GM12878 (cell line): Measurements from ENCODE around the gene UBE2O. TPM values are rescaled to one million over a fixed set of nuclear protein-coding genes. Genes with fewer than 3 reads are reported as not detected.

ENCODE experiments used
- ATF7 ChIP-seq: fragments of 450-650 bp; IDR thresholded peaks from 2 replicates; pipeline ENCODE4 v1.6.1; 2016; ENCODE audit warnings: low read depth, mild to moderate bottlenecking
- BACH1 ChIP-seq: fragments of 450-650 bp; IDR thresholded peaks from 2 replicates; pipeline ENCODE4 v1.6.1; 2017; ENCODE audit warnings: mild to moderate bottlenecking, borderline replicate concordance
- CBFB ChIP-seq: IDR thresholded peaks from 2 replicates; pipeline ENCODE4 v1.6.1; 2016; ENCODE audit warnings: antibody characterized with exemption, low read depth
- CHD4 ChIP-seq: fragments of 200-600 bp; sonication (generic); IDR thresholded peaks from 2 replicates; pipeline ENCODE4 v1.6.1; 2016; ENCODE audit warnings: mild to moderate bottlenecking
- DPF2 ChIP-seq: fragments of 450-650 bp; IDR thresholded peaks from 2 replicates; pipeline ENCODE4 v1.6.1; 2017; ENCODE audit warnings: mild to moderate bottlenecking
- EP300 ChIP-seq, 2 experiments: fragments of 150-350 bp in 1 of 2; IDR thresholded peaks; 2 replicates each; pipeline ENCODE4 v1.6.1; 2011 to 2012; ENCODE audit warnings: low read depth in 2 of 2, low read length in 2 of 2, borderline replicate concordance in 1 of 2, improper control_type of control experiment in 1 of 2, inconsistent platforms in 1 of 2; ENCODE audit not compliant: control insufficient read depth in 1 of 2
- ESRRA ChIP-seq: IDR thresholded peaks from 2 replicates; pipeline ENCODE4 v1.6.1; 2012; ENCODE audit warnings: mild to moderate bottlenecking, low read length, improper control_type of control experiment
- FOXM1 ChIP-seq: IDR thresholded peaks from 2 replicates; pipeline ENCODE4 v1.6.1; 2012; ENCODE audit warnings: low read depth, mild to moderate bottlenecking, inconsistent platforms, low read length, moderate library complexity
- HDGF ChIP-seq: fragments of 450-650 bp; IDR thresholded peaks from 2 replicates; pipeline ENCODE4 v1.6.1; 2016; ENCODE audit warnings: antibody characterized with exemption
- KAT2A ChIP-seq: conservative IDR thresholded peaks from 2 replicates; pipeline ENCODE4 v1.6.1; 2011; ENCODE audit warnings: low read depth, low read length; ENCODE audit not compliant: control insufficient read depth
- KLF5 ChIP-seq: fragments of 450-650 bp; IDR thresholded peaks from 2 replicates; pipeline ENCODE4 v1.6.1; 2014; ENCODE audit warnings: mild to moderate bottlenecking; ENCODE audit not compliant: partially characterized antibody
- MEF2B ChIP-seq: fragments of 450-650 bp; IDR thresholded peaks from 2 replicates; pipeline ENCODE4 v1.6.1; 2018; ENCODE audit warnings: mild to moderate bottlenecking, moderate library complexity; ENCODE audit not compliant: partially characterized antibody, poor library complexity, severe bottlenecking
- MTA3 ChIP-seq: IDR thresholded peaks from 2 replicates; pipeline ENCODE4 v1.6.1; 2012; ENCODE audit warnings: low read length, inconsistent platforms, borderline replicate concordance
- NFIC ChIP-seq: IDR thresholded peaks from 2 replicates; pipeline ENCODE4 v1.6.1; 2012; ENCODE audit warnings: low read depth, mild to moderate bottlenecking, inconsistent platforms, low read length, moderate library complexity
- NR2C2 ChIP-seq: IDR thresholded peaks from 2 replicates; pipeline ENCODE4 v1.6.1; 2011; ENCODE audit warnings: borderline replicate concordance, low read depth; ENCODE audit not compliant: control insufficient read depth, insufficient read length
- RAD21 ChIP-seq: IDR thresholded peaks from 2 replicates; pipeline ENCODE4 v1.6.1; 2011; ENCODE audit warnings: mild to moderate bottlenecking, low read depth, low read length, moderate library complexity; ENCODE audit not compliant: insufficient read depth
- RBBP5 ChIP-seq: fragments of 200-600 bp; sonication (generic); conservative IDR thresholded peaks from 2 replicates; pipeline ENCODE4 v1.6.1; 2016
- SIN3A ChIP-seq: IDR thresholded peaks from 2 replicates; pipeline ENCODE4 v1.6.1; 2012; ENCODE audit warnings: low read depth, low read length, improper control_type of control experiment
- SMAD5 ChIP-seq: IDR thresholded peaks from 2 replicates; pipeline ENCODE4 v1.6.1; 2016; ENCODE audit warnings: antibody characterized with exemption, low read depth
- SREBF1 ChIP-seq: IDR thresholded peaks from 2 replicates; pipeline ENCODE4 v1.6.1; 2012; ENCODE audit warnings: mild to moderate bottlenecking, low read length
- STAT3 ChIP-seq: IDR thresholded peaks from 2 replicates; pipeline ENCODE4 v1.6.1; 2011; ENCODE audit warnings: low read depth, low read length, improper control_type of control experiment
- TCF12 ChIP-seq: IDR thresholded peaks from 2 replicates; pipeline ENCODE4 v1.6.1; 2011; ENCODE audit warnings: low read depth, mild to moderate bottlenecking, low read length
- TCF3 ChIP-seq: IDR thresholded peaks from 2 replicates; pipeline ENCODE4 v1.6.1; 2012; ENCODE audit warnings: low read depth, mild to moderate bottlenecking, low read length, borderline replicate concordance; ENCODE audit not compliant: insufficient read depth
- TCF7 ChIP-seq: IDR thresholded peaks from 2 replicates; pipeline ENCODE4 v1.6.1; 2014; ENCODE audit warnings: antibody characterized with exemption, borderline replicate concordance
- YBX1 ChIP-seq: fragments of 450-650 bp; IDR thresholded peaks from 2 replicates; pipeline ENCODE4 v1.6.1; 2016; ENCODE audit warnings: antibody characterized with exemption
- ZBTB33 ChIP-seq: fragments of 450-650 bp; IDR thresholded peaks from 2 replicates; pipeline ENCODE4 v1.6.1; 2017; ENCODE audit warnings: mild to moderate bottlenecking
- ZSCAN29 ChIP-seq: fragments of 450-650 bp; IDR thresholded peaks from 2 replicates; pipeline ENCODE4 v1.6.1; 2017; ENCODE audit warnings: mild to moderate bottlenecking, moderate library complexity
- polyA plus RNA-seq, 11 experiments: library from polyadenylated mRNA; depleted of rRNA in 4 of 11; unstranded in 6 of 11; stranded (reverse) in 5 of 11; fragments of >200 nt; fragmentation: Nextera tagmentation in 4 of 11; fragmentation: Illumina TruSeq in 1 of 11; extraction: Ambion mirVana in 4 of 11; extraction: Trizol in 1 of 11; gene quantifications; 1 replicate in 1 of 11; 2 replicates in 10 of 11; pipeline versions ENCODE4 v1.2.1 to v1.2.3, GENCODE V29; 2011 to 2016; ENCODE audit warnings: inconsistent platforms in 2 of 11, missing spikeins in 2 of 11, low read depth in 1 of 11
- total RNA-seq, 4 experiments: library from RNA; depleted of rRNA in 3 of 4; stranded (reverse); fragments of >200 nt in 3 of 4; fragmentation: Illumina TruSeq in 1 of 4; extraction: Trizol in 1 of 4; gene quantifications; 2 replicates each; pipeline versions ENCODE4 v1.2.1 to v1.2.3, GENCODE V29; 2013 to 2021
- TF ChIP-seq, protein P1 (sequence below): fragments of 450-650 bp; IDR thresholded peaks from 2 replicates; pipeline ENCODE4 v1.6.1; 2017; ENCODE audit warnings: mild to moderate bottlenecking, moderate library complexity

Gene UBE2O
- total and polyA plus RNA-seq, 10 of the 15 experiments (the other 5 are each of a cell fraction or from before 2014, with no cell fraction given): 2.1 to 39.0 (median 14.1) TPM

GRCh38 chr17:76492989-76493501 lies 40.1 kb upstream of the UBE2O start (continued):
- TF ChIP-seq RAD21: no peak
- peak; percentile 33 for TF ChIP-seq ATF7
- TF ChIP-seq HDGF: no peak; the same call in 1 of the 2 replicates
- TF ChIP-seq TCF3: 0 out of 2 replicates have a peak, but pooled peaks have one; percentile 64
- TF ChIP-seq, protein P1, sequence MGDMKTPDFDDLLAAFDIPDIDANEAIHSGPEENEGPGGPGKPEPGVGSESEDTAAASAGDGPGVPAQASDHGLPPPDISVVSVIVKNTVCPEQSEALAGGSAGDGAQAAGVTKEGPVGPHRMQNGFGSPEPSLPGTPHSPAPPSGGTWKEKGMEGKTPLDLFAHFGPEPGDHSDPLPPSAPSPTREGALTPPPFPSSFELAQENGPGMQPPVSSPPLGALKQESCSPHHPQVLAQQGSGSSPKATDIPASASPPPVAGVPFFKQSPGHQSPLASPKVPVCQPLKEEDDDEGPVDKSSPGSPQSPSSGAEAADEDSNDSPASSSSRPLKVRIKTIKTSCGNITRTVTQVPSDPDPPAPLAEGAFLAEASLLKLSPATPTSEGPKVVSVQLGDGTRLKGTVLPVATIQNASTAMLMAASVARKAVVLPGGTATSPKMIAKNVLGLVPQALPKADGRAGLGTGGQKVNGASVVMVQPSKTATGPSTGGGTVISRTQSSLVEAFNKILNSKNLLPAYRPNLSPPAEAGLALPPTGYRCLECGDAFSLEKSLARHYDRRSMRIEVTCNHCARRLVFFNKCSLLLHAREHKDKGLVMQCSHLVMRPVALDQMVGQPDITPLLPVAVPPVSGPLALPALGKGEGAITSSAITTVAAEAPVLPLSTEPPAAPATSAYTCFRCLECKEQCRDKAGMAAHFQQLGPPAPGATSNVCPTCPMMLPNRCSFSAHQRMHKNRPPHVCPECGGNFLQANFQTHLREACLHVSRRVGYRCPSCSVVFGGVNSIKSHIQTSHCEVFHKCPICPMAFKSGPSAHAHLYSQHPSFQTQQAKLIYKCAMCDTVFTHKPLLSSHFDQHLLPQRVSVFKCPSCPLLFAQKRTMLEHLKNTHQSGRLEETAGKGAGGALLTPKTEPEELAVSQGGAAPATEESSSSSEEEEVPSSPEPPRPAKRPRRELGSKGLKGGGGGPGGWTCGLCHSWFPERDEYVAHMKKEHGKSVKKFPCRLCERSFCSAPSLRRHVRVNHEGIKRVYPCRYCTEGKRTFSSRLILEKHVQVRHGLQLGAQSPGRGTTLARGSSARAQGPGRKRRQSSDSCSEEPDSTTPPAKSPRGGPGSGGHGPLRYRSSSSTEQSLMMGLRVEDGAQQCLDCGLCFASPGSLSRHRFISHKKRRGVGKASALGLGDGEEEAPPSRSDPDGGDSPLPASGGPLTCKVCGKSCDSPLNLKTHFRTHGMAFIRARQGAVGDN: peak; percentile 98
- no peak for TF ChIP-seq STAT3
- TF ChIP-seq YBX1: no peak
- 0 out of 2 replicates have a peak, but pooled peaks have one; percentile 33 for TF ChIP-seq TCF12
- TF ChIP-seq DPF2: peak; percentile 16; the same call in 1 of the 2 replicates
- TF ChIP-seq CHD4: no peak
- TF ChIP-seq ZBTB33: no peak
- TF ChIP-seq ESRRA: no peak
- TF ChIP-seq NFIC: peak; percentile 56; the same call in 1 of the 2 replicates
- TF ChIP-seq CBFB: 0 out of 2 replicates have a peak, but pooled peaks have one; percentile 10
- TF ChIP-seq SIN3A: no peak
- no peak for TF ChIP-seq FOXM1
- TF ChIP-seq TCF7: no peak
- TF ChIP-seq EP300 (IDR thresholded peaks at IDR 0.05; ENCODE audit: borderline replicate concordance in 1 of 2, control insufficient read depth in 1 of 2, low read depth in 2 of 2, low read length in 2 of 2): no peak; a peak in 1 of 4 replicates
- TF ChIP-seq BACH1: peak; percentile 58; the same call in 1 of the 2 replicates
- no peak; the same call in 1 of the 2 replicates for TF ChIP-seq MTA3
- no peak for TF ChIP-seq RBBP5
- TF ChIP-seq SREBF1: no peak
- no peak for TF ChIP-seq NR2C2
- TF ChIP-seq KLF5: no peak
- no peak for TF ChIP-seq SMAD5
- TF ChIP-seq ZSCAN29: no peak
- TF ChIP-seq KAT2A: no peak
- TF ChIP-seq MEF2B: peak; percentile 35
